A549 treated with Hydrocortisone at 1 μM for 4 hours (cell line): ENCODE results near the gene SIRT4. TPM values are rescaled to one million over a fixed set of nuclear protein-coding genes. Genes with fewer than 3 reads are reported as not detected.

Experiments
- total RNA-seq: library from RNA; stranded (reverse); fragments of 200-300 nt; extraction: Qiagen RNA extraction; gene quantifications from 5 replicates; pipeline ENCODE4 v1.2.3, GENCODE V29; 2022

Gene SIRT4, protein sequence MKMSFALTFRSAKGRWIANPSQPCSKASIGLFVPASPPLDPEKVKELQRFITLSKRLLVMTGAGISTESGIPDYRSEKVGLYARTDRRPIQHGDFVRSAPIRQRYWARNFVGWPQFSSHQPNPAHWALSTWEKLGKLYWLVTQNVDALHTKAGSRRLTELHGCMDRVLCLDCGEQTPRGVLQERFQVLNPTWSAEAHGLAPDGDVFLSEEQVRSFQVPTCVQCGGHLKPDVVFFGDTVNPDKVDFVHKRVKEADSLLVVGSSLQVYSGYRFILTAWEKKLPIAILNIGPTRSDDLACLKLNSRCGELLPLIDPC
- total RNA-seq = 0.67 to 1.1 TPM (median 0.90 TPM) in 5 replicates

DNA sequence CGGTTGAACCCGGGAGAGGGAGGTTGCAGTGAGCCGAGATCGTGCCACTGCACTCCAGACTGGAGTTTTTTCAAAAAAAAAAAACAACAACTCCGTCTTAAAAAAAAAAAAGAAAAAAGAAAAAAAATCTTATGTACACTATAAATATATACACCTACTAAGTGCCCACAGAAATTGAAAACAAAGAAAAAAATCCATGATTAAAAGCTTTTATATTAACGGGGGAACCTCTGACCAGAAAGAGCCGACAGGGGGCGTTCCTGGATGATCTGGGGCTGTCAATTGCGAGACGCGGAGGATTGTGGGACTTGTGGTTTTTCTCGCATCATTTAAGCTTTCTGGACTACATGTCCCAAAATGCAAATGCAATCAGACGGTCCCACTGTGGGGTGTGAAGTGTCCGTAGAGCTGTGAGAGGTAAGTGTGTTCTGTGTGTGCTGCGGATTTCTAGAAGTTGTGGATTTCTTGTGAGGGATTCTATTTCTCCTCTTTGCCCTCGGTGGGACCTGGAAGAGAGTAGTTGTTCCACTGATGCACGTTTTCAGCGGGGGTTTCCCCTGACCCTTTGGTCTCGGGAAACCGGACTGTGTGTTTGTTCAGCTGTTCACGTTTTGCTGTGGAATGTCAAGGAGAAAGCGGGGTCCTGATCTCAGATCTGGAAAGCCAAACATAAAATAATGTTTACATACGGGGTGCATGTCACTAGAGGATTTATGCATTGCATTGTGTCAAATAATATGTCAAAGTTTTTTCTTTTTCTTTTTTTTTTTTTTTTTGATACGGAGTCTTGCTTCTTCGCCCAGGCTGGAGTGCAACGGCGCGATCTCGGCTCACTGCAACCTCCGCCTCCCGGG is at the start of gene SIRT4:
Gene SIRT4, plus strand, starts transcription at position 360 of the 854 bp plus-strand sequence. CDS start 1,241 bp downstream, outside the sequence.

DNA sequence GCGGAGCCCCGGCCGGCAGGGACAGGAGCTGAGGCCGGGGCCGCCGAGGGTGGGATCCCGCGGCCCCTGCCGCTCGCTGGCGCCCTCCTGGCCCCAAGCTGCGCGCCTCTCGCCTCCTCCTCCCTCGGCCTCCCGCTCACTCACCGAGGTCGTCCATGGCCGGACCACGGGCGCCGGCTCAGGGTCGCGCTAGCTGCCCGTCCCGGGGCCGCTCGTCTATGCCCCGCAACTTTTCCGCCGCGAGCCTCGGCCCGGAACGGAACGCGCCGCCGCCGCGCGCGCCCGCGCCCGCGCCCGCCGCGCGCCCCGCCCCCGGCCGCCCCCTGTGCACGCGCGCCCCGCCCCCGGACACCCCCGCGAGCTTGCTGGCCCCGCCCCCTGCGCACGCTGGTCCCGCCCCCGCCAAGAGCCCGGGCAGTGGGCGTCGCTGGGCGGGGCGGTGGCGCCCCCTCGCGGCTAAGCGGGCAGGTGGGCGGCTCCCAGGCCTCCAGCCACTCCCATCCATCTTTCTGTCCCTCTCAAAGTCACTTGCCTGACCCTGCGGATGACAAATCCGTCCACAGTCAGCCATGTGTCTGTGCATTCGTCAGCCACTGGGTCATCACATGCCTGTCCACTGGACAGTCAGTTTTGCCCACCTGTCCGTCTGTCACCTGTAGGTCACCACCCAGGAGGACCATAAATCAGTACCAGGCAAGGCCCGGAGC is 36.5 kb upstream of the SIRT4 start, which contains the start of gene PXN:
Gene PXN, minus strand, starts transcription at position 258 of the 707 bp plus-strand sequence. Its CDS starts 101 bp downstream, at position 157.

DNA sequence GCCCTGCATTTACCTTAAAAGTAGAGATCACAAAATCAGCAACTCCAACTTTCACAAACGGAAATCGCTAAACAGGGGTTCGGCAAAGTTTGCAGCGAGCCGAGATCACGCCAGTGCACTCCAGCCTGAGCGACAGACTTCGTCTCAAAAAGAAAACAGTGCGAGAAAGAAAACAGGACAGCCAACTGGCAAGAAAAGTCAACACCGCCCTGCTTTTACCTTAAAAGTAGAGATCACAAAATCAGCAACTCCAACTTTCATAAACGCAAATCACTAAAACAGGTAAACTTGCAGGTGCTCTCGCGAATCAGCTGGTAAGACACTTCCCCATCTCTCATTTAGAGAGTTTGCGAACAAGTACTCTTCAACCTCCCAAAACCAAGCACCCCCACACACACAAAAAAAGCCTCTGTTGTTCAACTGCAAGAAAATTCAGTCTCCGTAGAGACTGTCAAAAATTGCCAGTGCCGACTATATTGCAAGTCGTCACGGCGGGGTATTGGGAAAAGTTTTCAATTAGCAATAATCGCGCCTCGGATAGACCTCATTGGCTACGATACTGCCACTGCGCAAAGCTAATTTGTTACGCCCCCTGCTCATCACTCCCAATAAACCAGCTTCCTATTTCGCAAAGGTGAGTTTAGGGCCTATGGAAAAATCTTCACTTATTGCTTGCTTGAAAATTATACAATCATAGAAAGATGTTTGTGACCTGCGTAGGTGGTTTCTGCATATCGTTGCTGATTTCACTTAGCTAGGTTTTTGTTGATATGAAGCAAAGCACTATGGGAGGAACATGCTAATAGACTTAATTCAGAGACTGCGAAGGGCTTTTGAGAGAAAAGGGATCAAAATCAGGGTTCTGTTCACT is 9.2 kb upstream of the SIRT4 start, which contains the start of gene RNU4-1:
Gene RNU4-1, minus strand, starts transcription at position 577 of the 871 bp plus-strand sequence.

DNA sequence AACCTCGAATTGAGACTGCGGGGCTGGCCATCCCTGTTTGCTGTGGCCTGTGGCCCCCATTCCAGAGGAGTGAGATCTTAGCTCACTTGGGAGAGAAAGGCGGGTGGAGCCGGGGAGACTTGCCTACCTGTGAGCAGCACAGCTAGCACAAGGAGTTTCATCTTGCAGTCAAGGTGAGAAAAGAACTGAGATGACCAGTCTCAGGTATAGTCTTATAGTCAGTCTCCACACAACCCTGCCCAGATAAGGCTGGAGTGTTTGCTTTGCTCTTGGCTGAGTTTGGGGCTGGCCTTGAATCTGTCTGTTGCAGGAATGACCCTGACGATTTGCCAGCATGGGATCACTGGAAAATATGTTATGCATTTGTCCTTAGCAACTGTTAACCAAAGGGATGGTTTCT is 25.5 kb downstream of the SIRT4 start, which contains the start of gene PLA2G1B:
Gene PLA2G1B, minus strand, starts transcription at position 187 of the 400 bp plus-strand sequence. Its CDS starts 26 bp downstream, at position 161.

Other genes starting within 250 kb of the SIRT4 start
- 78.3 to 82.8 TPM (median 81.4 TPM) in 5 replicates for gene RAB35, start 185.6 kb upstream of the SIRT4 start, total RNA-seq
- 48.3 to 68.5 TPM (median 54.5 TPM) in 5 replicates for gene GCN1, start 107.6 kb upstream of the SIRT4 start, total RNA-seq
- gene RPLP0, start 101.2 kb upstream of the SIRT4 start, total RNA-seq = 3,464 to 3,625 TPM (median 3,504 TPM) in 5 replicates
- gene PXN, start 36.6 kb upstream of the SIRT4 start, total RNA-seq = 194 to 252 TPM (median 228 TPM) in 5 replicates
- gene RNU4-2, start 10.4 kb upstream of the SIRT4 start, total RNA-seq = 13.0 to 143 TPM in 2 of 5 replicates, not detected in the others
- gene RNU4-1, start 9.1 kb upstream of the SIRT4 start, total RNA-seq = 13.1 to 86.0 TPM in 2 of 5 replicates, not detected in the others
- gene PLA2G1B, start 25.5 kb downstream of the SIRT4 start, total RNA-seq = not detected in 5 replicates
- gene MSI1, start 66.8 kb downstream of the SIRT4 start, total RNA-seq = 1.2 to 1.5 TPM (median 1.3 TPM) in 5 replicates
- 610 to 874 TPM (median 842 TPM) in 5 replicates for gene COX6A1, start 135.8 kb downstream of the SIRT4 start, total RNA-seq
- gene TRIAP1, start 144.1 kb downstream of the SIRT4 start, total RNA-seq = 74.0 to 86.7 TPM (median 77.2 TPM) in 5 replicates
- 24.7 to 26.9 TPM (median 25.2 TPM) in 5 replicates for gene GATC, start 144.1 kb downstream of the SIRT4 start, total RNA-seq
- 179 to 218 TPM (median 206 TPM) in 5 replicates for gene SRSF9, start 167.4 kb downstream of the SIRT4 start, total RNA-seq
- gene DYNLL1, start 193.8 kb downstream of the SIRT4 start, total RNA-seq = 575 to 655 TPM (median 585 TPM) in 5 replicates
- 26.5 to 32.0 TPM (median 28.9 TPM) in 5 replicates for gene COQ5, start 226.8 kb downstream of the SIRT4 start, total RNA-seq
- gene RNF10, start 232.0 kb downstream of the SIRT4 start, total RNA-seq = 99.0 to 110 TPM (median 103 TPM) in 5 replicates